ENCODE results near the gene CACNA2D2. TPM values are rescaled to one million over a fixed set of nuclear protein-coding genes. Genes with fewer than 3 reads are reported as not detected.

Gene CACNA2D2
- total RNA-seq, 1 experiment from 2014 or later = 27.7 TPM

- Histone ChIP-seq H3K9me3 (ENCODE audit: control insufficient read depth, low read depth, low read length) (no peaks in the 10 kb centered on the region), H3K56ac (ENCODE audit: insufficient read length, low read depth, low read length) (no peak overlapping the region), H3K23ac (ENCODE audit: insufficient read length, low read depth, low read length) (no peak overlapping the region), H2BK15ac (ENCODE audit: low read depth, low read length) (no peak overlapping the region), H3K9ac (ENCODE audit: extremely low read depth, insufficient read length, low read length) (no peak overlapping the region), H3K18ac (ENCODE audit: insufficient read length, low read depth, low read length) (no peak overlapping the region), H3K4me2 (ENCODE audit: insufficient read depth, insufficient read length, low read length) (no peak overlapping the region), H3K14ac (ENCODE audit: insufficient read depth, low read length) (no peak overlapping the region), H3K4ac (ENCODE audit: low read depth, low read length) (no peak overlapping the region), H4K20me1 (ENCODE audit: control insufficient read depth, insufficient read depth, insufficient read length) (no peaks in the 10 kb centered on the region), H3K79me1 (ENCODE audit: insufficient read depth, low read depth, low read length, poor library complexity, severe bottlenecking) (no peaks in the 10 kb centered on the region), H2BK5ac (ENCODE audit: insufficient read length, low read length) (no peak overlapping the region), H3T11ph (ENCODE audit: low read length) (no peak overlapping the region), H4K8ac (replicated peaks; ENCODE audit: insufficient read length, low read depth, low read length) (no peak overlapping the region), H3K27ac (ENCODE audit: insufficient read length, low read depth, low read length) (no peak overlapping the region), H2BK20ac (ENCODE audit: low read depth, low read length, poor library complexity, severe bottlenecking) (no peak overlapping the region), H2BK120ac (ENCODE audit: low read depth, low read length, poor library complexity, severe bottlenecking) (no peak overlapping the region), H3K4me1 (ENCODE audit: insufficient read depth, low read length) (peaks cover 3% of the 10 kb centered on the region; the same call in 1 of the 2 replicates), H2BK12ac (ENCODE audit: insufficient read length, low read depth, low read length) (no peak overlapping the region), H4K91ac (ENCODE audit: insufficient read length, low read depth, low read length) (no peak overlapping the region), H2AK5ac (ENCODE audit: insufficient read length, low read length) (no peak overlapping the region), H3K27me3 (ENCODE audit: insufficient read depth, low read length) (no peaks in the 10 kb centered on the region), H3K23me2 (ENCODE audit: insufficient read length, low read depth, low read length, poor library complexity, severe bottlenecking) (no peaks in the 10 kb centered on the region), H4K5ac (ENCODE audit: insufficient read length, low read depth, low read length) (no peak overlapping the region), H3K79me2 (ENCODE audit: insufficient read depth, low read length) (no peaks in the 10 kb centered on the region), H2AFZ (ENCODE audit: low read length) (no peak overlapping the region)
- H3K27me3 Mint-ChIP-seq (ENCODE audit: low read depth) = no peaks in the 10 kb centered on the region
- no peak overlapping the region for H3K4me3 Mint-ChIP-seq
- H3K9me3 Mint-ChIP-seq = no peaks in the 10 kb centered on the region
- no peak for TF ChIP-seq CTCF (conservative IDR thresholded peaks at IDR 0.05)
- no peak overlapping the region for H3K27ac Mint-ChIP-seq
- WGBS (ENCODE audit: extremely low coverage, insufficient read length, low lambda C conversion rate) = no CpG with 5 or more reads among the region's 6 CpGs
- DNase-seq = no peak
- H3K36me3 Mint-ChIP-seq (ENCODE audit: insufficient read depth in 1 of 3, low read depth in 3 of 3) = no peaks in the 10 kb centered on the region; a peak in 1 of 7 replicates
- H3K4me1 Mint-ChIP-seq = peaks cover 41 to 60% of the 10 kb centered on the region in 2 experiments
Observed at GRCh38 chr3:50483374-50483773, 20.1 kb downstream of the CACNA2D2 start.
